ENCODE measurements around the gene RFXAP. TPM values are rescaled to one million over a fixed set of nuclear protein-coding genes. Genes with fewer than 3 reads are reported as not detected.

RFXAP gene
- total RNA-seq, 1 experiment from 2014 or later = 8.7 TPM

- no peaks in the 10 kb centered on the region for H3K79me2 ChIP-seq (ENCODE audit: insufficient read depth, low read length)
- H3K4ac ChIP-seq (ENCODE audit: low read depth, low read length) = no peak overlapping the region
- H2BK120ac ChIP-seq (ENCODE audit: low read depth, low read length, poor library complexity, severe bottlenecking) = no peak overlapping the region
- H3K9ac ChIP-seq (ENCODE audit: extremely low read depth, insufficient read length, low read length) = no peak overlapping the region
- Mint-ChIP-seq H3K36me3 (ENCODE audit: insufficient read depth in 1 of 3, low read depth in 3 of 3) (no peaks in the 10 kb centered on the region; a peak in 1 of 7 replicates), H3K4me1 (peaks cover 12 to 18% of the 10 kb centered on the region in 2 experiments), H3K4me3 (no peak overlapping the region), H3K9me3 (no peaks in the 10 kb centered on the region), H3K27ac (no peak overlapping the region; a peak in 1 of 7 replicates), H3K27me3 (ENCODE audit: low read depth) (no peaks in the 10 kb centered on the region)
- H2BK12ac ChIP-seq (ENCODE audit: insufficient read length, low read depth, low read length) = no peak overlapping the region
- H3T11ph ChIP-seq (ENCODE audit: low read length) = no peak overlapping the region
- H4K8ac ChIP-seq (replicated peaks; ENCODE audit: insufficient read length, low read depth, low read length) = no peak overlapping the region
- no peak overlapping the region for H2AFZ ChIP-seq (ENCODE audit: low read length)
- H4K20me1 ChIP-seq (ENCODE audit: control insufficient read depth, insufficient read depth, insufficient read length) = no peaks in the 10 kb centered on the region
- H3K27me3 ChIP-seq (ENCODE audit: insufficient read depth, low read length) = no peaks in the 10 kb centered on the region
- H2BK20ac ChIP-seq (ENCODE audit: low read depth, low read length, poor library complexity, severe bottlenecking) = no peak overlapping the region
- H2BK15ac ChIP-seq (ENCODE audit: low read depth, low read length) = no peak overlapping the region
- H3K23me2 ChIP-seq (ENCODE audit: insufficient read length, low read depth, low read length, poor library complexity, severe bottlenecking) = no peaks in the 10 kb centered on the region
- H2AK5ac ChIP-seq (ENCODE audit: insufficient read length, low read length) = no peak overlapping the region
- H3K14ac ChIP-seq (ENCODE audit: insufficient read depth, low read length) = no peak overlapping the region
- H3K23ac ChIP-seq (ENCODE audit: insufficient read length, low read depth, low read length) = no peak overlapping the region
- no peaks in the 10 kb centered on the region for H3K79me1 ChIP-seq (ENCODE audit: insufficient read depth, low read depth, low read length, poor library complexity, severe bottlenecking)
- no peak overlapping the region for H3K27ac ChIP-seq (ENCODE audit: insufficient read length, low read depth, low read length)
- no peak for DNase-seq
- no peaks in the 10 kb centered on the region for H3K9me3 ChIP-seq (ENCODE audit: control insufficient read depth, low read depth, low read length)
- no peak overlapping the region for H4K91ac ChIP-seq (ENCODE audit: insufficient read length, low read depth, low read length)
- TF ChIP-seq CTCF (conservative IDR thresholded peaks at IDR 0.05) = no peak
- no CpG with 5 or more reads among the region's 3 CpGs for WGBS (ENCODE audit: extremely low coverage, insufficient read length, low lambda C conversion rate)
- no peak overlapping the region for H3K18ac ChIP-seq (ENCODE audit: insufficient read length, low read depth, low read length)
- no peak overlapping the region for H4K5ac ChIP-seq (ENCODE audit: insufficient read length, low read depth, low read length)
- no peaks in the 10 kb centered on the region; the same call in 1 of the 2 replicates for H3K4me1 ChIP-seq (ENCODE audit: insufficient read depth, low read length)
- no peak overlapping the region for H2BK5ac ChIP-seq (ENCODE audit: insufficient read length, low read length)
- no peak overlapping the region for H3K4me2 ChIP-seq (ENCODE audit: insufficient read depth, insufficient read length, low read length)
- no peak overlapping the region for H3K56ac ChIP-seq (ENCODE audit: insufficient read length, low read depth, low read length)
These were observed 30.0 kb upstream of the RFXAP start for GRCh38 chr13:36789061-36789460.

Measured in H9 (cell line).